ENCODE measurements around the gene RTTN. TPM values are rescaled to one million over a fixed set of nuclear protein-coding genes. Genes with fewer than 3 reads are reported as not detected.

RTTN gene
- total and polyA plus RNA-seq, 2 donors from 2014 or later, result 6.3 to 12.3 TPM

DNA sequence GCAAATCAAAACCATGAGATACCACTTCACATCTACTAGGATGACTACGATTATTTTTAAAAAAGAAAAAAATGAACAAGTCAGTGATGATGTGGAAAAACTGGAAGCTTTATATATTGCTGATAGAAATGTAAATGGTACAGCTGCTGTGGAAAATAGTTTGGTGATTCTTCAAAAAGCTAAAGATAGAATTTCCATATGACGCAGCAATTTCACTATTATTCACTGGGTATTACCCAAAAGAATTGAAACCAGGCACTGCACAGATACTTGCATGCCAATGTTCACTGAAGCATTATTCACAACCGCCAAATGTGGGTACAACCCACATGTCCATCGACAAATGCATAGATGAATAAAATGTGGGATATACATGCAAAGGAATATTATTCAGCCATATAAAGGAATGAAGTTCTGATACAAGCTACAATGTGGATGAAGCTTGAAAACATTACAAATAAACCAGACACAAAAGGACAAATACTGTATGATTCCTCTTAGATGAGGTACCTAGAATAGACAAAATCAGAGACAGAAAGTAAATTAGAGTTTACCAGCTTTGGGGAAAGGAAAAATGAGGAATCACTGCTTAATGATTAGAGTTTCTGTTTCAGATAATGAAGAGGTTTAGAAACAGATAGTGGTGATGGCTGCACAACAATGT, 11.1 kb downstream of the RTTN start:
- TF ChIP-seq CTCF (IDR thresholded peaks at IDR 0.05; ENCODE audit: borderline replicate concordance, extremely low read depth, insufficient read depth), result no peak
- Histone ChIP-seq H3K27me3 (ENCODE audit: control insufficient read depth, insufficient read depth, low read length) (no peaks in the 10 kb centered on the region), H3K4me3 (ENCODE audit: low read length in 3 of 3) (no peak overlapping the region), H3K36me3 (ENCODE audit: control insufficient read depth in 2 of 3, insufficient read depth in 3 of 3, low read length in 3 of 3) (peaks cover 0 to 11% (median 8%) of the 10 kb centered on the region in 3 donors), H3K9me3 (ENCODE audit: control insufficient read depth in 2 of 3, insufficient read depth in 1 of 3, low read length in 3 of 3) (no peaks in the 10 kb centered on the region), H3K27ac (ENCODE audit: low read depth in 2 of 2, low read length in 2 of 2) (no peak overlapping the region), H3K4me1 (ENCODE audit: control insufficient read depth in 2 of 3, insufficient read depth in 2 of 3, low read depth in 1 of 3, low read length in 3 of 3) (no peaks in the 10 kb centered on the region), H3K9ac (ENCODE audit: low read length in 3 of 3) (no peak overlapping the region)
- intact Hi-C loops (cut with DNase I), result no loop called here
- no peak for DNase-seq
- FAIRE-seq, result no peak

DNA sequence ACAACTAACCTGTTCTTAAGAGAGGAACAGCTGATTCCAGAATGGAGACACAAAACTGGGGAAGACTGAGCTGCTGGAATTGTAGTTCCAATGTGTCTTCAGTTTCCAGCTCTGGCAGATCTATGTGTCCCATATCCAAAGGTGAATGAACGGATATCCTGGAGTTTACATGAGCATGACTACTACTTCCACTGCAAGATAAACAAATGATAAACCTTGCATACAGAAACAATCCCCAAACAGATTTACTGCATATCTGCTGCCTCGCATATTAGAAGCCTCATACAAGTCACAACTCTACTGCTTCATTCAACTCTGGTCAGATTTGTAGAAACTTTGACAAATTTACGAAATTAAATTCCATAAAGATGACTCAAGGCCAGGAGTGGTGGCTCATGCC, 15.0 kb downstream of the RTTN start:
- DNase-seq (no peak), FAIRE-seq (no peak)
- Histone ChIP-seq H3K27me3 (ENCODE audit: control insufficient read depth, insufficient read depth, low read length) (no peaks in the 10 kb centered on the region), H3K27ac (ENCODE audit: low read depth in 2 of 2, low read length in 2 of 2) (no peak overlapping the region), H3K4me1 (ENCODE audit: control insufficient read depth in 2 of 3, insufficient read depth in 2 of 3, low read depth in 1 of 3, low read length in 3 of 3) (no peaks in the 10 kb centered on the region), H3K9me3 (ENCODE audit: control insufficient read depth in 2 of 3, insufficient read depth in 1 of 3, low read length in 3 of 3) (no peaks in the 10 kb centered on the region), H3K4me3 (ENCODE audit: low read length in 3 of 3) (no peak overlapping the region), H3K9ac (ENCODE audit: low read length in 3 of 3) (no peak overlapping the region), H3K36me3 (ENCODE audit: control insufficient read depth in 2 of 3, insufficient read depth in 3 of 3, low read length in 3 of 3) (peaks cover 5 to 29% (median 6%) of the 10 kb centered on the region in 3 donors)
- no peak for TF ChIP-seq CTCF (IDR thresholded peaks at IDR 0.05; ENCODE audit: borderline replicate concordance, extremely low read depth, insufficient read depth)
- intact Hi-C loops (cut with DNase I), result no loop called here

GRCh38 chr18:70188113-70188512, 17.4 kb downstream of the RTTN start:
- Histone ChIP-seq H3K27ac (ENCODE audit: low read depth in 2 of 2, low read length in 2 of 2) (no peak overlapping the region), H3K4me3 (ENCODE audit: low read length in 3 of 3) (no peak overlapping the region), H3K27me3 (ENCODE audit: control insufficient read depth, insufficient read depth, low read length) (no peaks in the 10 kb centered on the region), H3K4me1 (ENCODE audit: control insufficient read depth in 2 of 3, insufficient read depth in 2 of 3, low read depth in 1 of 3, low read length in 3 of 3) (no peaks in the 10 kb centered on the region), H3K9me3 (ENCODE audit: control insufficient read depth in 2 of 3, insufficient read depth in 1 of 3, low read length in 3 of 3) (no peaks in the 10 kb centered on the region), H3K36me3 (ENCODE audit: control insufficient read depth in 2 of 3, insufficient read depth in 3 of 3, low read length in 3 of 3) (peaks cover 2 to 29% (median 12%) of the 10 kb centered on the region in 3 donors), H3K9ac (ENCODE audit: low read length in 3 of 3) (no peak overlapping the region)
- no peak for DNase-seq
- no peak for FAIRE-seq
- TF ChIP-seq CTCF (IDR thresholded peaks at IDR 0.05; ENCODE audit: borderline replicate concordance, extremely low read depth, insufficient read depth), result no peak
- intact Hi-C loops (cut with DNase I), result no loop called here

DNA sequence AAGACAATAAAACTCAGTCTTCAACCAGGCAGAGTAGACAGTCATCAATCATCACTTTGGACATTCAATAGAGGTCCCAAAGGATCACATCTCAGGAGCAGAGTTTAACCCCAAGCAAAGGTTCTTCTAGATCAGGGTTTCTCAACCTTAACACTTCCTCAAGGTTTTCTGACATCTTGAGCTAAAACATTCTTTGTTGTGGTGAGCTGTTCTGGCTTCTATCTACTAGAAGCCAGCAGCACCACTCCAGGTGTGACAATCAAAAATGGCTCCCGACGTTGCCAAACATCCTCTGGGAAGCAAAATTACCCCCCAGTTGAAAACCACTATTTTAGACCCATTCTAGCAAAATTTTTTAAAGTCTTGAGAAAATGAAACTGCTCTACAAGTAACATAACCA, 22.0 kb downstream of the RTTN start:
- no peak for DNase-seq
- no peak for FAIRE-seq
- H3K36me3 ChIP-seq (ENCODE audit: control insufficient read depth in 2 of 3, insufficient read depth in 3 of 3, low read length in 3 of 3), result peaks cover 0 to 21% (median 13%) of the 10 kb centered on the region in 3 donors

More for the DNA sequence above, 22.0 kb downstream of the RTTN start:
- TF ChIP-seq CTCF (IDR thresholded peaks at IDR 0.05; ENCODE audit: borderline replicate concordance, extremely low read depth, insufficient read depth), result no peak
- intact Hi-C loops (cut with DNase I), result no loop called here
- Histone ChIP-seq H3K4me3 (ENCODE audit: low read length in 3 of 3) (no peak overlapping the region), H3K4me1 (ENCODE audit: control insufficient read depth in 2 of 3, insufficient read depth in 2 of 3, low read depth in 1 of 3, low read length in 3 of 3) (no peaks in the 10 kb centered on the region), H3K27ac (ENCODE audit: low read depth in 2 of 2, low read length in 2 of 2) (no peak overlapping the region), H3K9me3 (ENCODE audit: control insufficient read depth in 2 of 3, insufficient read depth in 1 of 3, low read length in 3 of 3) (no peaks in the 10 kb centered on the region), H3K9ac (ENCODE audit: low read length in 3 of 3) (no peak overlapping the region), H3K27me3 (ENCODE audit: control insufficient read depth, insufficient read depth, low read length) (no peaks in the 10 kb centered on the region)

All from kidney (tissue), 14 donors.